ENCODE data around the gene ALG2.

Gene ALG2

GRCh38 chr9:99171225-99172123 is 50.3 kb downstream of the ALG2 start:
- no peak for DNase-seq

DNA sequence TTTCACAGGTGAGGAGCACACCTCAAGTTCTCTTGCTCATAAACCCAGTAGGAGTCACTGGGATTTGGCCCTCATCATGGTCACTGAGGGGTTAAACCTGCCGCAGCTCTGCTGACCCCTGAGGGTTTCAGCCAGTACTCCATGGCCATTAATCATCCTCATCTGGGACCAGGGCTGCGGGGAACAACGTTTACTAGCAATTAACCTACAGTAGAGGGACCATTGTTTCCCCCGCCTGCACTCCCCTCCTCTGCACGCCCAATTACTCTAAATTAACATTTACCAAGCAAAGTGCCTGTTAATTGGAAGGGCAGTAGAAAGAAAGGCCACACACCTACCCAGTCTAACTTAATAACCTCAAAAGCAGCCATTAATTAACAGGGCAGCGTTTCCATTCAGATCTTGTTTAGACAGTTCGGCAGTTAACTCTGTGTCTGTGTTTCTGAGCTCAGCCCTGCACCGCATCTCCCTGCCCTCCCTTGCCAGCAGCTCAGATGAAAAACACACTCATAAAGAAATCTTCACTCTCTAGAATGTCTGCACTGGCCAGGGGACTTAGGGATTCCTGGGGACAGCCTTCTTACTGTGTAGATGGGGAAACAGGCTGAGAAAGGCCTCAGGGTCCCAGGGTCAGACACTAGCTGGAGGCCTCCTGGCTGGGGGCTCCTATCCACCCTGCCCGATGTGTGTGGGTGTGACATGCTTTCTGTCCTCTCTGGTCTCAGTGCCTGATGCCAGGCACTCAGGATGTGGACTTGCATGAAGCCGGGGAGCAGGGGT is 51.6 kb downstream of the ALG2 start:
- DNase-seq, result no peak

DNA sequence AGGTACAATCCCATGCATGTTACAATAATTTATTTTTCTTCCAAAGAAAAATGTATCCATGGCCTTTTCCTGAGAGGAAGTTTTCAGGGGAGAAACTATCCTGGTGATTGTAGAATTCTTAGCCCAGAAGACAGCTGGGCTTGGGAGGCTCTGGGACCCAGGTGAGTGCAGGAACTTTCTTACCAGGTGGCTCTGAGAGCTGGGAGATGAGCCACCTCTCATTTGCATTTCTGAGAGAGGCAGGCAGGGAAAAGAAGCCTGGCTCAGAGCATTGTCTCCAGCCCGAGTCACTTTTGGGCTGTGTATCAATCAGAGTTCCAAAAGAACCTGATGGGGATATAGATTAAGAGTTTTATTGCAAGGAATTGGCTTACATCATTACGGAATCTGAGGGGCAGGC is 52.7 kb downstream of the ALG2 start:
- no peak for DNase-seq

GRCh38 chr9:99167694-99168093 is 54.0 kb downstream of the ALG2 start:
- DNase-seq, result no peak

DNA sequence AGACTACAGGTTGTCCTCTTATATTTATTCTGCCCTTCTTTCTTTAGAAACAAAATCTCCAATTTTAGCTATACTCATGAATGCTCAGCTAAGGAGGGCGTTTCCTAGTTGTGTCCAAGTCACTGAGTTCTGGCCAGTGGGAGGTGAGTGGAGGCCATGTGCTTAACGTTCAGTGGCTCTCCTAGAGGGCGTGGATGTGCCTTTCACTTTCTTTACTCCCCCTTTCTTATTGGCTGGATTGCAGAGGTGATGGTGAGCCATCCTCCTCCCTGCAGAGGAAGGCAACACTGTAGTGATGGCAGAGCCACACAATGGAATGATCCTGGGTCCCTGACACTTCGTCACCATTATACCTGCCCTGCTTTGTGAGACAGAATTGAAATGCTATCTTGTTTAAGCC is 54.6 kb downstream of the ALG2 start:
- no peak for DNase-seq
